Spleen (tissue), 11 donors: ENCODE data around the gene SNX33. TPM values are rescaled to one million over a fixed set of nuclear protein-coding genes. Genes with fewer than 3 reads are reported as not detected.
"Not testable (repeated sequence)": the region's sequence is repeated elsewhere in the genome, so short reads cannot be mapped to it uniquely, and the experiment has no call there.

Experiments used
- DNase-seq: peaks from one replicate; pipeline ENCODE4 v3.0.0-alpha.2; 2020
- H3K27ac ChIP-seq, 8 donors: fragments of 200-600 bp; sonication (generic) in 7 of 8; 1 replicate in 4 of 8; 2 replicates in 4 of 8; pipeline versions ENCODE4 v1.5.0 to v1.8.0; 2016 to 2021; ENCODE audit warnings: inconsistent platforms in 4 of 8, mild to moderate bottlenecking in 4 of 8, moderate library complexity in 1 of 8
- H3K27me3 ChIP-seq, 7 donors: fragments of 200-600 bp; sonication (generic) in 6 of 7; replicated peaks in 1 of 7; 1 replicate in 4 of 7; 2 replicates in 3 of 7; pipeline versions ENCODE4 v1.5.0 to v1.8.0; 2016 to 2021; ENCODE audit warnings: inconsistent platforms in 3 of 7, mild to moderate bottlenecking in 1 of 7
- H3K36me3 ChIP-seq, 6 donors: fragments of 200-600 bp; sonication (generic) in 5 of 6; 1 replicate in 4 of 6; 2 replicates in 2 of 6; pipeline versions ENCODE4 v1.5.0 to v1.8.0; 2016 to 2021; ENCODE audit warnings: inconsistent platforms in 2 of 6
- H3K4me1 ChIP-seq, 6 donors: fragments of 200-600 bp; sonication (generic) in 5 of 6; 1 replicate in 3 of 6; 2 replicates in 3 of 6; pipeline versions ENCODE4 v1.5.0 to v1.8.0; 2016 to 2021; ENCODE audit warnings: inconsistent platforms in 3 of 6
- H3K4me3 ChIP-seq, 8 donors: fragments of 200-600 bp; sonication (generic) in 7 of 8; 1 replicate in 4 of 8; 2 replicates in 4 of 8; pipeline versions ENCODE4 v1.5.0 to v1.8.0; 2016 to 2021; ENCODE audit warnings: inconsistent platforms in 4 of 8, mild to moderate bottlenecking in 4 of 8, moderate library complexity in 2 of 8
- H3K9me3 ChIP-seq, 8 donors: fragments of 200-600 bp; sonication (generic) in 7 of 8; 1 replicate in 4 of 8; 2 replicates in 4 of 8; pipeline versions ENCODE4 v1.5.0 to v1.8.0; 2016 to 2021; ENCODE audit warnings: inconsistent platforms in 4 of 8
- POLR2A ChIP-seq, 3 donors: fragments of 450-650 bp; IDR thresholded peaks; one replicate each; pipeline ENCODE4 v1.5.1; 2017; ENCODE audit warnings: antibody characterized with exemption in 3 of 3, mild to moderate bottlenecking in 1 of 3
- POLR2AphosphoS5 ChIP-seq, 3 donors: sonication (generic); formaldehyde crosslinking; IDR thresholded peaks; one replicate each; pipeline ENCODE4 v1.5.1; 2017; ENCODE audit warnings: antibody characterized with exemption in 3 of 3
- WGBS, 5 donors: extraction: QIAGEN DNeasy Blood & Tissue Kit in 3 of 5; methylation state at CpG; one replicate each; pipeline versions ENCODE4 v1.1.5 to v1.1.7; 2013 to 2018; 5-methylcytosine and 5-hydroxymethylcytosine counted together
- intact Hi-C: fragments of 100-400 bp; cut with DNase I; formaldehyde crosslinking; loops from one replicate; pipeline ENCODE4 v1.15.0; 2023; ENCODE audit warnings: low total_unique reads
- polyA plus RNA-seq, 3 donors: library from polyadenylated mRNA; stranded (reverse); fragments of 200-250 nt; gene quantifications; one replicate each; pipeline ENCODE4 v1.2.1, GENCODE V29; 2013
- total RNA-seq, 7 donors: library from RNA; depleted of rRNA in 3 of 7; stranded (reverse); fragments of >200 nt in 3 of 7; fragmentation: NEBNext Ultra II Directional in 4 of 7; extraction: Animal tissue kit (Norgen Biotek cat#: 25700) in 4 of 7; gene quantifications; one replicate each; pipeline versions ENCODE4 v1.1.0 to v1.2.1, GENCODE V29; 2016 to 2021
- TF ChIP-seq, protein P1 (sequence below), 11 experiments: fragments of 200-600 bp in 7 of 11; fragments of 450-650 bp in 4 of 11; sonication (generic) in 4 of 11; IDR thresholded peaks in 8 of 11; conservative IDR thresholded peaks in 3 of 11; 1 replicate in 7 of 11; 2 replicates in 4 of 11; pipeline versions ENCODE4 v1.4.0 to v1.8.0; 2016 to 2021; ENCODE audit warnings: antibody characterized with exemption in 11 of 11, inconsistent platforms in 4 of 11, mild to moderate bottlenecking in 1 of 11
- donor health status: healthy with polysubstance abuse.
- donor health status: DM: no; HTN: no; CAD: no; lungs with moderate emphysema.
- donor health status: DM: no; HTN: no; CAD: no.
- donor health status: Bipolar disorder and iron deficiency.
- donor health status: healthy.
- donor health status: DM: no; HTN: no; CAD: no.
- donor health status: DM: yes; HTN: yes; CAD: no.

Gene SNX33
- total and polyA plus RNA-seq, 10 donors = 4.3 to 22.8 (median 16.5) TPM

DNA sequence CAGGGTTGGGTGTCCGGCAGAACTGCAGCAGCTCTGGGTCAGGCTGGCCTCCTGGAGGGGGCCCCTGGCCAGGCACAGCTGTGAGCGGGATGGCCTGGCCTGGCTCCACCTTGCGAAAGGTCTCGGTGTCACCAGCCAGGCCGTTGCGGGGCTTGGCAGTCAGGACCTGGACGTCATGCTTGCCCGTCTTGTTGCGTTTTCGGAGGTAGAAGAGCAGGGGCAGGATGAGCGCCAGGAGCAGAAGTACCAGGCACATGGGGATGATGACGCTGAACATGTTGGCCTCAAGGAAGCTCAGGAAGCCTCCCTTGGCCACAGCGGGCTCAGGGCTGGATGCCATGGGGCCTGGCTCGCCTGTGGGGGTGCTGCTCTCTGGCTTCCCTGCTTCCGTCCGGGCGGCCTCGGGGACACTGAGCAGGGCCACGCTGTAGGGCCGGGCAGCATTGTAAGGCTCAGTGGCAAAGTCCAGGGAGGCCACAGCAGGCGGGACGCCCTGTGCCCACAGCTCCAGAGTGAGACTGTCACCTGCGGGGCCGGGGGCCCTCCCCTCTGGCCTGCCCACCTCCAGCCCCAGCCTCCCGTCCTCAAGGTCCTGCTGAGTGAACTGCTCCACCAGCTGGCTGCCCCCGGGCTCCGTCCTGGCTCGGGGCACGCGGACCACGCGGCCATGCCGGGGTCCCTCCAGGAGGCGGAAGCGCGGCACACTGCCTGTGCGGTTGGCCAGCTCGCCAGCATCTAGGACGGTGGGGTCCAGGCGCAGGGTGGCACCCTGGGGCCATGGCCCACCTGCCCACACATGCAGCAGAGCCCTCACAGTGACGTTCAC lies 28.1 kb downstream of the SNX33 start:
- Histone ChIP-seq H3K36me3 (no peaks in the 10 kb centered on the region), H3K27me3 (no peaks in the 10 kb centered on the region), H3K27ac (peak overlapping the region in 2 of 8 donors; percentile 5 to 7), H3K4me1 (peaks cover 0 to 44% (median 13%) of the 10 kb centered on the region in 6 donors), H3K4me3 (no peak overlapping the region), H3K9me3 (no peaks in the 10 kb centered on the region)
- WGBS, 5 donors = 90 to 95% (median 91%) methylated on average over 15 to 41 of the region's 41 CpGs
- DNase-seq = no peak
- TF ChIP-seq POLR2A (IDR thresholded peaks at IDR 0.05) (no peak), POLR2AphosphoS5 (IDR thresholded peaks at IDR 0.05) (peak in 1 of 3 donors; percentile 4)
- TF ChIP-seq, protein P1, sequence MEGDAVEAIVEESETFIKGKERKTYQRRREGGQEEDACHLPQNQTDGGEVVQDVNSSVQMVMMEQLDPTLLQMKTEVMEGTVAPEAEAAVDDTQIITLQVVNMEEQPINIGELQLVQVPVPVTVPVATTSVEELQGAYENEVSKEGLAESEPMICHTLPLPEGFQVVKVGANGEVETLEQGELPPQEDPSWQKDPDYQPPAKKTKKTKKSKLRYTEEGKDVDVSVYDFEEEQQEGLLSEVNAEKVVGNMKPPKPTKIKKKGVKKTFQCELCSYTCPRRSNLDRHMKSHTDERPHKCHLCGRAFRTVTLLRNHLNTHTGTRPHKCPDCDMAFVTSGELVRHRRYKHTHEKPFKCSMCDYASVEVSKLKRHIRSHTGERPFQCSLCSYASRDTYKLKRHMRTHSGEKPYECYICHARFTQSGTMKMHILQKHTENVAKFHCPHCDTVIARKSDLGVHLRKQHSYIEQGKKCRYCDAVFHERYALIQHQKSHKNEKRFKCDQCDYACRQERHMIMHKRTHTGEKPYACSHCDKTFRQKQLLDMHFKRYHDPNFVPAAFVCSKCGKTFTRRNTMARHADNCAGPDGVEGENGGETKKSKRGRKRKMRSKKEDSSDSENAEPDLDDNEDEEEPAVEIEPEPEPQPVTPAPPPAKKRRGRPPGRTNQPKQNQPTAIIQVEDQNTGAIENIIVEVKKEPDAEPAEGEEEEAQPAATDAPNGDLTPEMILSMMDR (IDR thresholded peaks at IDR 0.05 in 8 of 11, conservative IDR thresholded peaks at IDR 0.05 in 3 of 11) = no peak
- intact Hi-C loops = no loop called here

DNA sequence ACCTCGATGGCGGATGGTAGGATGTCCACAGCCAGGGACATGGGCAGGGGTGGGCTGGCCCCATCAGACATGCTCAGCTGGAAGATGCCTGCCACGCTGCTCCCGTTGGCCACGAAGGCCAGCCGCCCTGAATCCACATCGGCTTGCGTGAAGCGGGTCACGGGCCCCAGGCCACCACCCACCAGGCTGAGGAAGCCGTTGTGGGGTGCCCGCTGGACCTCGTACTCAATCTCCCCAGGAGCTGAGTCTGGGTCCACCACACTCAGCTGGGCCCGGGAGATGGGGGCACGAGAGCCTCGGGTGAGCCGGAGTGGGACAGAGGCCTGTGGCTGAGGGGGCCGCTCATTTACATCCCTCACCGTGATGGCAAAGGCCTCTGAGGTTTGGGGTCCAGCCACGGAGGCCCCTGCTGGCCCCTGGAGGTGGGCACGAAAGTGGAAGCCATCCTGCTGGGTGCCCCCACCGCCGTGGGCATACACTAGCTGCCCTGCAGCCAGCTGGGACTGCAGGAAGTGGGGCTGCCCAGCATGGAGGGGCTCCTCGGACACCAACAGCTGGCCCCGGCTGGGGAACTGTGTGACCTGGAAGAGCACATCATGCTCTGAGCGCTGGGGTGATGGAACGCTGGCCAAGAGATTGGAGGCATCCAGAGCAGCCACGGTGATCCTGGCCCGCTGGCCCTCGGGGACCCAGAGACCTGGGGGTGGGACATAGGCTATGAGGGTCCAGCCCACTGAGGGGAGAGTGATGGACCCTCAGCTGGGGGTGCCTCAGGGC lies 29.2 kb downstream of the SNX33 start:
- intact Hi-C loops = no loop called here
- Histone ChIP-seq H3K9me3 (no peaks in the 10 kb centered on the region), H3K4me3 (no peak overlapping the region), H3K27ac (no peak overlapping the region), H3K27me3 (no peaks in the 10 kb centered on the region), H3K4me1 (peaks cover 0 to 36% (median 13%) of the 10 kb centered on the region in 6 donors), H3K36me3 (no peaks in the 10 kb centered on the region)
- WGBS, 5 donors = 85 to 95% (median 87%) methylated on average over 16 to 30 of the region's 30 CpGs
- TF ChIP-seq POLR2A (IDR thresholded peaks at IDR 0.05) = no peak
- TF ChIP-seq POLR2AphosphoS5 (IDR thresholded peaks at IDR 0.05) = peak in 1 of 3 donors; percentile 22
- TF ChIP-seq, protein P1 (IDR thresholded peaks at IDR 0.05 in 8 of 11, conservative IDR thresholded peaks at IDR 0.05 in 3 of 11) = no peak
- no peak for DNase-seq

DNA sequence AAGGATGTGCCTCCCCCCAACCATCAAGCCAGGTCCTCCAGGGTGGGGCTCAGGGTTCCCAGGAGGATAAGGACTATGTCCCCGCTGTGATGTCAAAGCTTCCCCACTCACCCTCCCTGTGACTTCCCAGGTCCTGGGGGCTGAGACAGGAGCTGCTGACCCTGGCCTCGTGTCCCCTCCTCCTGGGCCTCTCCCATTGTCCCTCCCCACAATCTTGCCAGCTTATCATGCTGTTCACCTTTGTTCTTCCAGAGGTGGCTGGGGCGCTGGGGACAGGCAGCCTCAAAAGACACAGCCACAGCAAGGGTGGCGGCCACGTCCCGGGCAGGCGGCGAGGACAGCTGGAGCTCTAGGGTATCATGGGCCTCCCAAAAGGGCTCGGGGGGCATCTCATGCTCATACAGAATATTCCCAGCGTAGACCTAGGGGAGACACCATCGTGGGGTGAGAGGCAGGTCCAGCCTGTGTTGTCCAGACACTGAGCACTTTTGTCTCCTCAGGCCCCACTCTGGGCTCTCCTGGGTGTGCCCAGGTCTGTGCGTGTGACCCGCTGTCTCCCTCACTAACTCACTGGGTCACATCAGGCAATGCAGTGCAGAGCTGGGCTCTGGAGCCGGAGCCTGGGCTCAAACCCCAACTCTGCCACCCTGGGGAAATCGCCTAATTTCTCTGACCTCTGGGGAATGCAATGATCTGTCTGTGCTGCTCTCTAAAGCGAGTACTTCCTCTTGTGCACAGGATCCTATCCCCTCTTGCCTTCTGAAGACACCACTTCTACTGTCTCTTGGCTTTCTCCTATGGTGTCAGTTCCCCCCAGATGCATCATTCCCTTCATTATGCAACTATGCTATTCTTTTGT lies 30.0 kb downstream of the SNX33 start:
- intact Hi-C loops = no loop called here
- no peak overlapping the region for H3K27ac ChIP-seq
- no peaks in the 10 kb centered on the region for H3K9me3 ChIP-seq
- H3K4me1 ChIP-seq = peaks cover 0 to 28% (median 9%) of the 10 kb centered on the region in 6 donors
- DNase-seq = no peak
- TF ChIP-seq, protein P1 (IDR thresholded peaks at IDR 0.05 in 8 of 11, conservative IDR thresholded peaks at IDR 0.05 in 3 of 11) = no peak
- no peak for TF ChIP-seq POLR2AphosphoS5 (IDR thresholded peaks at IDR 0.05)
- no peak for TF ChIP-seq POLR2A (IDR thresholded peaks at IDR 0.05)
- no peaks in the 10 kb centered on the region for H3K27me3 ChIP-seq
- no peak overlapping the region for H3K4me3 ChIP-seq
- H3K36me3 ChIP-seq = no peaks in the 10 kb centered on the region
- WGBS, 5 donors = 83 to 87% (median 84%) methylated on average over 16 of the region's 16 CpGs

DNA sequence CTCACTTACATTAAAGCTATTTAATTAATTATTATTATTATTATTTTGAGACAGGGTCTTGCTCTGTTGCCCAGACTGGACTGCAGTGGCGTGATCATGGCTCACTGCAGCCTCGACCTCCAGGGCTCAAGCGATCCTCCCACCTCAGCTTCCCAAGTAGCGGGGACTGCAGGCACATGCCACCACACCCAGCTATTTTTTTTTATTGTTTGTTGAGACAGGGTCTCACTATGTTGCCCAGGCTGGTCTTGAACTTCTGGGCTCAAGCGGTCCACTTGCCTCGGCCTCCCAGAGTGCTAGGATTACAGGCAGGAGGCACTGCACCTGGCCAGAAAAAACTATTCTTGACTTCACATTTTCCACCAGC lies 30.6 kb downstream of the SNX33 start:
- H3K27ac ChIP-seq, intact Hi-C loops, H3K36me3 ChIP-seq, DNase-seq, H3K27me3 ChIP-seq, H3K4me3 ChIP-seq, H3K9me3 ChIP-seq: not testable (repeated sequence)
- 84 to 96% (median 92%) methylated on average over 6 of the region's 6 CpGs for WGBS, 5 donors
- peaks cover 0 to 22% (median 5%) of the 10 kb centered on the region in 6 donors for H3K4me1 ChIP-seq
